Measurements from ENCODE around the gene FAM32A.

DNA sequence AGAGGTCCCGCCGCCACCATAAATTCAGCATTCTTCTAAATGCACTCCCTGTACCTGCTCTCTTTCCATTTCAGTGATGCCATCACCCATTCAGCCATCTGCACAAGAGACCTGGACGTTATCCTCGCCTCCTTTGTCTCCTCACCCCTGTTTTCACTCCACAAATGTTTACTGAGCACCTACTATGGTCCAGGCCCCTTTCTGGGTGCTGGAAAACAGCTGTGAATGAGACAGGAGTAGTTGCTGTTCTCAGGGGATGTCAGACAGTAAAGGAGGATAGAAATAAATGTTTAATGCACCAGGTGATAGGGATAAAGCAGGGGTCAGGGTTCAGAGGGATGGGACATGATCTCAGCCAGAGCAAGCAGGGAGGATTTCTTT, 15.8 kb downstream of the FAM32A start:
- TF ChIP-seq STAT1 (conservative IDR thresholded peaks at IDR 0.05) = no peak
- TF ChIP-seq, protein P1, sequence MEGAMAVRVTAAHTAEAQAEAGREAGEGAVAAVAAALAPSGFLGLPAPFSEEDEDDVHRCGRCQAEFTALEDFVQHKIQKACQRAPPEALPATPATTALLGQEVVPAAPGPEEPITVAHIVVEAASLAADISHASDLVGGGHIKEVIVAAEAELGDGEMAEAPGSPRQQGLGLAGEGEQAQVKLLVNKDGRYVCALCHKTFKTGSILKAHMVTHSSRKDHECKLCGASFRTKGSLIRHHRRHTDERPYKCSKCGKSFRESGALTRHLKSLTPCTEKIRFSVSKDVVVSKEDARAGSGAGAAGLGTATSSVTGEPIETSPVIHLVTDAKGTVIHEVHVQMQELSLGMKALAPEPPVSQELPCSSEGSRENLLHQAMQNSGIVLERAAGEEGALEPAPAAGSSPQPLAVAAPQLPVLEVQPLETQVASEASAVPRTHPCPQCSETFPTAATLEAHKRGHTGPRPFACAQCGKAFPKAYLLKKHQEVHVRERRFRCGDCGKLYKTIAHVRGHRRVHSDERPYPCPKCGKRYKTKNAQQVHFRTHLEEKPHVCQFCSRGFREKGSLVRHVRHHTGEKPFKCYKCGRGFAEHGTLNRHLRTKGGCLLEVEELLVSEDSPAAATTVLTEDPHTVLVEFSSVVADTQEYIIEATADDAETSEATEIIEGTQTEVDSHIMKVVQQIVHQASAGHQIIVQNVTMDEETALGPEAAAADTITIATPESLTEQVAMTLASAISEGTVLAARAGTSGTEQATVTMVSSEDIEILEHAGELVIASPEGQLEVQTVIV (IDR thresholded peaks at IDR 0.05; ENCODE audit: borderline replicate concordance, partially characterized antibody) = no peak
- TF ChIP-seq POLR2AphosphoS5 (IDR thresholded peaks at IDR 0.05; ENCODE audit: low read length) = no peak
- TF ChIP-seq CTCF (IDR thresholded peaks at IDR 0.05 in 2 of 3, conservative IDR thresholded peaks at IDR 0.05 in 1 of 3; ENCODE audit: control insufficient read depth in 2 of 3, extremely low read depth in 1 of 3, insufficient read depth in 1 of 3, low read depth in 3 of 3, low read length in 3 of 3) = no peak
- no peak for TF ChIP-seq CREM (IDR thresholded peaks at IDR 0.05; ENCODE audit: low read depth)
- no peak for TF ChIP-seq ZNF24 (IDR thresholded peaks at IDR 0.05)
- TF ChIP-seq NRF1 (conservative IDR thresholded peaks at IDR 0.05; ENCODE audit: low read depth, low read length) = no peak
- no peak for TF ChIP-seq RCOR1 (conservative IDR thresholded peaks at IDR 0.05; ENCODE audit: low read depth, low read length)
- TF ChIP-seq EP300 (IDR thresholded peaks at IDR 0.05; ENCODE audit: borderline replicate concordance in 1 of 2, control insufficient read depth in 1 of 2, low read depth in 2 of 2, low read length in 2 of 2) = no peak
- no peak for TF ChIP-seq POLR2AphosphoS2 (IDR thresholded peaks at IDR 0.05; ENCODE audit: low read depth, low read length)
- TF ChIP-seq TARDBP (IDR thresholded peaks at IDR 0.05; ENCODE audit: borderline replicate concordance) = no peak
- TF ChIP-seq PAX5 (IDR thresholded peaks at IDR 0.05; ENCODE audit: borderline replicate concordance, low read depth, low read length) = no peak
